Tibial nerve (tissue), 4 donors: ENCODE data around the gene COA3.

ENCODE experiments used
- CTCF ChIP-seq, 5 experiments: fragments of 200-600 bp in 3 of 5; fragments of 450-650 bp in 2 of 5; sonication (generic) in 3 of 5; IDR thresholded peaks; one replicate each; pipeline ENCODE4 v1.5.1; 2016 to 2019; ENCODE audit warnings: antibody characterized with exemption in 5 of 5, mild to moderate bottlenecking in 3 of 5, moderate library complexity in 2 of 5
- EP300 ChIP-seq, 2 donors: sonication (generic); formaldehyde crosslinking; IDR thresholded peaks; one replicate each; pipeline ENCODE4 v1.6.1; 2017; ENCODE audit warnings: antibody characterized with exemption in 2 of 2, mild to moderate bottlenecking in 1 of 2
- POLR2A ChIP-seq, 2 donors: fragments of 450-650 bp; IDR thresholded peaks; one replicate each; pipeline ENCODE4 v1.6.1; 2017; ENCODE audit warnings: antibody characterized with exemption in 2 of 2, mild to moderate bottlenecking in 2 of 2, moderate library complexity in 2 of 2

- TF ChIP-seq EP300 (IDR thresholded peaks at IDR 0.05) (no peak), CTCF (IDR thresholded peaks at IDR 0.05) (no peak), POLR2A (IDR thresholded peaks at IDR 0.05) (no peak)
These were observed 11.2 kb downstream of the COA3 start for GRCh38 chr17:42787266-42787665.
